Stimulated activated naive CD8-positive, alpha-beta T cell treated with anti-CD3 and anti-CD28 coated beads, Interleukin-15, amount 100 ng/mL, for 72 hours (primary cell): ENCODE measurements around the gene CREM.

ENCODE experiments used
- ATAC-seq: fragments of 150-1000 bp; cut with Tn5 transposase; 2 replicates; pipeline ENCODE4 v1.10.0; 2021; ENCODE audit warnings: mild to moderate bottlenecking, moderate library complexity
- DNase-seq, 2 donors: peaks; one replicate each; pipeline ENCODE4 v3.0.0; 2021 to 2022
- H3K27ac Mint-ChIP-seq, 2 donors: one replicate each; pipeline ENCODE4 v1.8.0; 2022; ENCODE audit warnings: mild to moderate bottlenecking in 2 of 2, mixed read lengths in 2 of 2, moderate library complexity in 2 of 2
- H3K27me3 Mint-ChIP-seq: one replicate; pipeline ENCODE4 v1.8.0; 2022; ENCODE audit warnings: mixed read lengths
- H3K4me1 Mint-ChIP-seq: one replicate; pipeline ENCODE4 v1.8.0; 2022; ENCODE audit warnings: mild to moderate bottlenecking, mixed read lengths
- H3K4me3 Mint-ChIP-seq, 2 donors: one replicate each; pipeline ENCODE4 v1.8.0; 2022; ENCODE audit warnings: mild to moderate bottlenecking in 2 of 2, mixed read lengths in 2 of 2, moderate library complexity in 1 of 2
- H3K9me3 Mint-ChIP-seq, 2 donors: one replicate each; pipeline ENCODE4 v1.8.0; 2022; ENCODE audit warnings: mixed read lengths in 2 of 2

The CREM gene

GRCh38 chr10:35126062-35126529 is 550 bp upstream of the CREM start:
- Mint-ChIP-seq H3K4me3 (peak overlapping the region; percentile 91 to 93), H3K27me3 (no peaks in the 10 kb centered on the region), H3K27ac (peak overlapping the region; percentile 93 to 98), H3K4me1 (peaks cover 56% of the 10 kb centered on the region), H3K9me3 (no peaks in the 10 kb centered on the region)
- ATAC-seq: peak; percentile 5
- DNase-seq: no peak

GRCh38 chr10:35127289-35127891 is 744 bp downstream of the CREM start:
- Mint-ChIP-seq H3K27ac (peak overlapping the region; percentile 96 to 99), H3K4me3 (peak overlapping the region; percentile 91 to 93), H3K4me1 (peaks cover 69% of the 10 kb centered on the region), H3K9me3 (no peaks in the 10 kb centered on the region), H3K27me3 (no peaks in the 10 kb centered on the region)
- DNase-seq (peak; percentile 67 to 77), ATAC-seq (peak; percentile 31)

GRCh38 chr10:35129185-35129674 is 2.6 kb downstream of the CREM start:
- Mint-ChIP-seq H3K9me3 (no peaks in the 10 kb centered on the region), H3K4me1 (peaks cover 75% of the 10 kb centered on the region), H3K27me3 (no peaks in the 10 kb centered on the region), H3K27ac (peak overlapping the region; percentile 96 to 99), H3K4me3 (peak overlapping the region; percentile 91 to 93)
- DNase-seq (no peak), ATAC-seq (no peak)

GRCh38 chr10:35130663-35131062 is 4.0 kb downstream of the CREM start:
- peak overlapping the region in 1 of 2 donors; percentile 63 for H3K27ac Mint-ChIP-seq
- H3K4me1 Mint-ChIP-seq: peaks cover 74% of the 10 kb centered on the region
- ATAC-seq (no peak), DNase-seq (no peak)
- H3K27me3 Mint-ChIP-seq: no peaks in the 10 kb centered on the region
- no peaks in the 10 kb centered on the region for H3K9me3 Mint-ChIP-seq
- peak overlapping the region; percentile 53 to 78 for H3K4me3 Mint-ChIP-seq

- H3K4me1 Mint-ChIP-seq: peaks cover 78% of the 10 kb centered on the region
- peak overlapping the region; percentile 84 to 87 for H3K27ac Mint-ChIP-seq
- no peaks in the 10 kb centered on the region for H3K9me3 Mint-ChIP-seq
- no peak for DNase-seq
- no peak for ATAC-seq
- H3K27me3 Mint-ChIP-seq: no peaks in the 10 kb centered on the region
- H3K4me3 Mint-ChIP-seq: peak overlapping the region; percentile 78 to 83
Measured at GRCh38 chr10:35132727-35133126, 6.1 kb downstream of the CREM start.

- DNase-seq (no peak), ATAC-seq (peak; percentile 74)
- Mint-ChIP-seq H3K4me3 (peak overlapping the region; percentile 78 to 83), H3K27ac (peak overlapping the region in 1 of 2 donors; percentile 90), H3K27me3 (no peaks in the 10 kb centered on the region), H3K4me1 (peaks cover 78% of the 10 kb centered on the region), H3K9me3 (no peaks in the 10 kb centered on the region)
Measured at GRCh38 chr10:35133586-35133985, 6.9 kb downstream of the CREM start.

GRCh38 chr10:35135861-35136260 is 9.2 kb downstream of the CREM start:
- Mint-ChIP-seq H3K27me3 (no peaks in the 10 kb centered on the region), H3K9me3 (no peaks in the 10 kb centered on the region), H3K4me1 (peaks cover 59% of the 10 kb centered on the region), H3K4me3 (peak overlapping the region; percentile 44 to 76), H3K27ac (peak overlapping the region in 1 of 2 donors; percentile 91)
- DNase-seq (no peak), ATAC-seq (peak; percentile 44)

- Mint-ChIP-seq H3K4me3 (peak overlapping the region; percentile 44 to 76), H3K27me3 (no peaks in the 10 kb centered on the region), H3K27ac (peak overlapping the region in 1 of 2 donors; percentile 77), H3K4me1 (peaks cover 54% of the 10 kb centered on the region), H3K9me3 (no peaks in the 10 kb centered on the region)
- no peak for DNase-seq
- peak; percentile 39 for ATAC-seq
Measured at GRCh38 chr10:35136263-35136815, 9.7 kb downstream of the CREM start.

GRCh38 chr10:35140126-35140525 is 13.5 kb downstream of the CREM start:
- no peak overlapping the region for H3K4me3 Mint-ChIP-seq
- no peak for DNase-seq

GRCh38 chr10:35140727-35141126 is 14.1 kb downstream of the CREM start:
- H3K27me3 Mint-ChIP-seq: no peaks in the 10 kb centered on the region
- H3K9me3 Mint-ChIP-seq: no peaks in the 10 kb centered on the region
- H3K4me3 Mint-ChIP-seq: no peak overlapping the region

More at GRCh38 chr10:35140126-35140525, 13.5 kb downstream of the CREM start:
- no peaks in the 10 kb centered on the region for H3K27me3 Mint-ChIP-seq
- H3K4me1 Mint-ChIP-seq: peaks cover 37% of the 10 kb centered on the region
- no peak for ATAC-seq
- no peaks in the 10 kb centered on the region for H3K9me3 Mint-ChIP-seq
- no peak overlapping the region for H3K27ac Mint-ChIP-seq

GRCh38 chr10:35150308-35150707 is 23.7 kb downstream of the CREM start:
- peak overlapping the region; percentile 75 to 79 for H3K4me3 Mint-ChIP-seq
- ATAC-seq (no peak), DNase-seq (peak in 1 of 2 donors; percentile 8)
- peaks cover 76% of the 10 kb centered on the region for H3K4me1 Mint-ChIP-seq
- no peaks in the 10 kb centered on the region for H3K27me3 Mint-ChIP-seq
- no peaks in the 10 kb centered on the region for H3K9me3 Mint-ChIP-seq
- peak overlapping the region; percentile 30 to 83 for H3K27ac Mint-ChIP-seq

More at GRCh38 chr10:35140727-35141126, 14.1 kb downstream of the CREM start:
- DNase-seq (no peak), ATAC-seq (no peak)
- H3K4me1 Mint-ChIP-seq: peaks cover 35% of the 10 kb centered on the region
- H3K27ac Mint-ChIP-seq: no peak overlapping the region

GRCh38 chr10:35152992-35153391 is 26.3 kb downstream of the CREM start:
- no peak overlapping the region for H3K27ac Mint-ChIP-seq
- no peaks in the 10 kb centered on the region for H3K9me3 Mint-ChIP-seq
- H3K4me3 Mint-ChIP-seq: no peak overlapping the region
- H3K27me3 Mint-ChIP-seq: no peaks in the 10 kb centered on the region
- ATAC-seq: no peak
- H3K4me1 Mint-ChIP-seq: peaks cover 67% of the 10 kb centered on the region
- no peak for DNase-seq

- peak overlapping the region in 1 of 2 donors; percentile 4 for H3K4me3 Mint-ChIP-seq
- H3K27ac Mint-ChIP-seq: no peak overlapping the region
- H3K4me1 Mint-ChIP-seq: peaks cover 60% of the 10 kb centered on the region
- DNase-seq: no peak
- no peaks in the 10 kb centered on the region for H3K9me3 Mint-ChIP-seq
- no peak for ATAC-seq
- no peaks in the 10 kb centered on the region for H3K27me3 Mint-ChIP-seq
Measured at GRCh38 chr10:35153716-35154115, 27.1 kb downstream of the CREM start.

- Mint-ChIP-seq H3K27ac (no peak overlapping the region), H3K27me3 (no peaks in the 10 kb centered on the region), H3K4me3 (no peak overlapping the region), H3K4me1 (peaks cover 4% of the 10 kb centered on the region), H3K9me3 (no peaks in the 10 kb centered on the region)
- no peak for DNase-seq
- ATAC-seq: no peak
Measured at GRCh38 chr10:35160743-35161142, 34.1 kb downstream of the CREM start.

GRCh38 chr10:35161906-35162305 is 35.3 kb downstream of the CREM start:
- Mint-ChIP-seq H3K27me3 (no peaks in the 10 kb centered on the region), H3K4me3 (no peak overlapping the region), H3K27ac (no peak overlapping the region), H3K9me3 (no peaks in the 10 kb centered on the region), H3K4me1 (no peaks in the 10 kb centered on the region)
- DNase-seq: no peak
- no peak for ATAC-seq

- H3K4me3 Mint-ChIP-seq: no peak overlapping the region
- no peak overlapping the region for H3K27ac Mint-ChIP-seq
- H3K9me3 Mint-ChIP-seq: peaks cover 0 to 9% of the 10 kb centered on the region in 2 donors
- no peak for DNase-seq
- no peaks in the 10 kb centered on the region for H3K4me1 Mint-ChIP-seq
- no peaks in the 10 kb centered on the region for H3K27me3 Mint-ChIP-seq
- ATAC-seq: no peak
Measured at GRCh38 chr10:35165136-35165535, 38.5 kb downstream of the CREM start.
